H1 (cell line): ENCODE measurements around the gene PPP1R15B. TPM values are rescaled to one million over a fixed set of nuclear protein-coding genes. Genes with fewer than 3 reads are reported as not detected.

ENCODE experiments used
- CTCF ChIA-PET: fragments of 300-600 bp; sonication (Branson Sonifier 250); formaldehyde crosslinking; loops from one replicate; lab custom pipeline; 2021; ENCODE audit not compliant: partially characterized antibody; lab: Charles Lee
- POLR2A ChIA-PET: fragments of 300-600 bp; sonication (Branson Sonifier 250); formaldehyde crosslinking; loops from one replicate; lab custom pipeline; 2021; ENCODE audit warnings: inconsistent platforms; ENCODE audit not compliant: partially characterized antibody; lab: Charles Lee
- DNase-seq, 2 experiments: peaks; one replicate each; pipeline versions ENCODE4 v3.0.0 to v3.0.0-alpha.2; 2010 to 2022; ENCODE audit warnings: low spot score in 2 of 2, low read depth in 1 of 2, mixed read lengths in 1 of 2
- FAIRE-seq: peaks from 2 replicates; lab custom pipeline; 2011; peaks lifted over from hg19 to GRCh38; lab: Jason Lieb, UNC
- H2AFZ ChIP-seq: 2 replicates; pipeline ENCODE4 v1.8.1; 2012; ENCODE audit warnings: low read length, inconsistent platforms
- H2AK5ac ChIP-seq: 2 replicates; pipeline ENCODE4 v1.6.1; 2013; ENCODE audit warnings: low read depth, low read length
- H2BK120ac ChIP-seq: replicated peaks from 2 replicates; pipeline ENCODE3; 2013; ENCODE audit warnings: low read depth, low read length, inconsistent platforms
- H2BK12ac ChIP-seq: 2 replicates; pipeline ENCODE4 v1.6.1; 2013; ENCODE audit warnings: low read depth, low read length
- H2BK15ac ChIP-seq: 2 replicates; pipeline ENCODE4 v1.6.1; 2013; ENCODE audit warnings: low read length
- H2BK20ac ChIP-seq: 2 replicates; pipeline ENCODE4 v1.6.1; 2013; ENCODE audit warnings: low read length
- H2BK5ac ChIP-seq: 2 replicates; pipeline ENCODE4 v1.6.1; 2013; ENCODE audit warnings: low read depth, low read length
- H3K14ac ChIP-seq: 2 replicates; pipeline ENCODE4 v1.6.1; 2013; ENCODE audit warnings: inconsistent platforms; ENCODE audit not compliant: insufficient read length
- H3K18ac ChIP-seq: 2 replicates; pipeline ENCODE4 v1.6.1; 2013; ENCODE audit warnings: low read length; ENCODE audit errors: extremely low read depth
- H3K23ac ChIP-seq: 2 replicates; pipeline ENCODE4 v1.6.1; 2013; ENCODE audit warnings: inconsistent platforms; ENCODE audit not compliant: insufficient read length
- H3K23me2 ChIP-seq: 2 replicates; pipeline ENCODE4 v1.6.1; 2013; ENCODE audit warnings: low read depth, low read length
- H3K27ac ChIP-seq: 2 replicates; pipeline ENCODE4 v1.6.1; 2011; ENCODE audit warnings: low read depth, low read length, inconsistent platforms
- H3K27me3 ChIP-seq, 4 experiments: replicated peaks in 1 of 4; 1 replicate in 1 of 4; 2 replicates in 3 of 4; pipeline versions ENCODE4 v1.6.1 to v1.8.1; 2011 to 2013; ENCODE audit warnings: low read length in 3 of 4, mild to moderate bottlenecking in 3 of 4, inconsistent platforms in 2 of 4, mixed read lengths in 2 of 4, moderate library complexity in 1 of 4; ENCODE audit not compliant: control insufficient read depth in 3 of 4, insufficient read depth in 3 of 4; ENCODE audit errors: extremely low read depth in 1 of 4
- H3K36me3 ChIP-seq, 4 experiments: 2 replicates each; pipeline versions ENCODE4 v1.6.1 to v1.8.1; 2011 to 2013; ENCODE audit warnings: mild to moderate bottlenecking in 4 of 4, low read length in 3 of 4, moderate library complexity in 2 of 4, control low read depth in 1 of 4, inconsistent platforms in 1 of 4; ENCODE audit not compliant: insufficient read depth in 4 of 4, control insufficient read depth in 2 of 4
- H3K4ac ChIP-seq: replicated peaks from 2 replicates; pipeline ENCODE3; 2013; ENCODE audit warnings: low read length, low read depth, mixed read lengths, inconsistent platforms; ENCODE audit not compliant: insufficient read length
- H3K4me1 ChIP-seq, 4 experiments: replicated peaks in 1 of 4; 1 replicate in 1 of 4; 2 replicates in 3 of 4; pipeline versions ENCODE4 v1.6.1 to v1.8.1; 2011 to 2013; ENCODE audit warnings: low read length in 3 of 4, inconsistent platforms in 2 of 4, mixed read lengths in 1 of 4; ENCODE audit not compliant: insufficient read depth in 4 of 4, control insufficient read depth in 3 of 4
- H3K4me2 ChIP-seq, 2 experiments: 2 replicates each; pipeline versions ENCODE4 v1.6.1 to v1.8.1; 2011 to 2013; ENCODE audit warnings: low read depth in 2 of 2, low read length in 2 of 2, control low read depth in 1 of 2, inconsistent platforms in 1 of 2, mild to moderate bottlenecking in 1 of 2; ENCODE audit not compliant: insufficient read depth in 1 of 2
- H3K4me3 ChIP-seq, 4 experiments: fragments of 200-600, 300-600 bp in 1 of 4; sonication (generic), shearing (Covaris generic), sonication (Bioruptor Twin) in 1 of 4; 2 replicates each; pipeline versions ENCODE4 v1.5.1 to v1.8.1; 2011 to 2016; ENCODE audit warnings: low read length in 4 of 4, low read depth in 3 of 4, control low read depth in 2 of 4, inconsistent platforms in 2 of 4, mild to moderate bottlenecking in 2 of 4, mixed read lengths in 1 of 4, moderate library complexity in 1 of 4; ENCODE audit not compliant: insufficient read depth in 2 of 4; ENCODE audit errors: extremely low read depth in 1 of 4
- H3K56ac ChIP-seq: replicated peaks from 2 replicates; pipeline ENCODE3; 2013; ENCODE audit warnings: low read depth, mild to moderate bottlenecking, mixed read lengths, low read length, inconsistent platforms; ENCODE audit not compliant: insufficient read length
- H3K79me1 ChIP-seq: 2 replicates; pipeline ENCODE4 v1.6.1; 2013; ENCODE audit warnings: low read depth, low read length, control low read depth
- H3K79me2 ChIP-seq, 2 experiments: 2 replicates each; pipeline versions ENCODE4 v1.6.1 to v1.8.1; 2012 to 2013; ENCODE audit warnings: low read length in 2 of 2, mild to moderate bottlenecking in 2 of 2, inconsistent platforms in 1 of 2; ENCODE audit not compliant: insufficient read depth in 2 of 2, control insufficient read depth in 1 of 2
- H3K9ac ChIP-seq, 4 experiments: replicated peaks in 1 of 4; 1 replicate in 1 of 4; 2 replicates in 3 of 4; pipeline versions ENCODE4 v1.6.1 to v1.8.1; 2011 to 2013; ENCODE audit warnings: low read depth in 3 of 4, low read length in 3 of 4, control low read depth in 2 of 4, mild to moderate bottlenecking in 2 of 4, moderate library complexity in 2 of 4, inconsistent platforms in 1 of 4; ENCODE audit errors: extremely low read depth in 1 of 4
- H3K9me3 ChIP-seq, 2 experiments: 2 replicates each; pipeline versions ENCODE4 v1.6.1 to v1.8.1; 2012 to 2013; ENCODE audit warnings: mild to moderate bottlenecking in 2 of 2, moderate library complexity in 2 of 2, control low read depth in 1 of 2, inconsistent platforms in 1 of 2, low read depth in 1 of 2, low read length in 1 of 2, mixed read lengths in 1 of 2; ENCODE audit not compliant: insufficient read depth in 2 of 2
- H4K20me1 ChIP-seq, 2 experiments: replicated peaks in 1 of 2; 2 replicates each; pipeline versions ENCODE3 to v1.8.1; 2011 to 2013; ENCODE audit warnings: inconsistent platforms in 2 of 2, low read length in 2 of 2, mild to moderate bottlenecking in 1 of 2; ENCODE audit not compliant: insufficient read depth in 2 of 2, control insufficient read depth in 1 of 2
- H4K5ac ChIP-seq: 2 replicates; pipeline ENCODE4 v1.6.1; 2013; ENCODE audit warnings: low read length, low read depth, mixed read lengths, inconsistent platforms; ENCODE audit not compliant: insufficient read length
- H4K8ac ChIP-seq: 2 replicates; pipeline ENCODE4 v1.8.0; 2013; ENCODE audit warnings: mild to moderate bottlenecking, moderate library complexity, low read length, inconsistent platforms; ENCODE audit not compliant: insufficient read depth; ENCODE audit errors: extremely low read depth
- H4K91ac ChIP-seq: replicated peaks from 2 replicates; pipeline ENCODE3; 2013; ENCODE audit warnings: low read length, mixed read lengths, inconsistent platforms; ENCODE audit not compliant: insufficient read length
- CBX8 ChIP-seq: fragments of 300-800, 300-1000 bp; sonication (generic); IDR thresholded peaks from 2 replicates; pipeline ENCODE4 v1.7.1; 2016; ENCODE audit warnings: low read depth, low read length, borderline replicate concordance
- TEAD4 ChIP-seq: IDR thresholded peaks from 2 replicates; pipeline ENCODE4 v1.6.1; 2012; ENCODE audit warnings: low read depth, low read length, inconsistent platforms, mixed read lengths
- WGBS, 2 experiments: shearing (Covaris generic) in 1 of 2; methylation state at CpG; one replicate each; pipeline versions ENCODE4 v1.1.6 to v1.1.7; 2013 to 2015; ENCODE audit warnings: low lambda C conversion rate in 2 of 2, mixed read lengths in 2 of 2, inconsistent platforms in 1 of 2, low coverage in 1 of 2, missing lambda C conversion rate in 1 of 2; ENCODE audit not compliant: insufficient replicate concordance in 2 of 2, insufficient coverage in 1 of 2, insufficient read length in 1 of 2; ENCODE audit errors: extremely low coverage in 1 of 2, missing lambda C conversion rate in 1 of 2; 5-methylcytosine and 5-hydroxymethylcytosine counted together
- polyA plus RNA-seq, 7 experiments: library from polyadenylated mRNA; depleted of rRNA in 3 of 7; stranded (reverse) in 5 of 7; unstranded in 2 of 7; fragments of >200 nt in 5 of 7; fragments of 200-250 nt in 2 of 7; gene quantifications; 1 replicate in 5 of 7; 2 replicates in 1 of 7; 4 replicates in 1 of 7; pipeline versions ENCODE4 v1.2.1 to v1.2.3, GENCODE V29; 2011 to 2013; ENCODE audit warnings: missing spikeins in 2 of 7, mixed read lengths in 2 of 7
- total RNA-seq: library from RNA; stranded (reverse); fragmentation: NEBNext Ultra II Directional; extraction: Animal tissue kit (Norgen Biotek cat#: 25700); gene quantifications from 2 replicates; pipeline ENCODE4 v1.2.1, GENCODE V29; 2021

Gene PPP1R15B
- total and polyA plus RNA-seq, 2 of the 8 experiments (the other 6 are each of a cell fraction or from before 2014, with no cell fraction given), result 14.4 to 72.2 TPM

- POLR2A ChIA-PET, result interaction anchor here (1.7 kb wide), 1 partner anchor 12 kb away, joined by 3 read pairs; no protein-coding TSS in a partner anchor
- Histone ChIP-seq H3K4ac (no peak overlapping the region), H3K79me1 (no peaks in the 10 kb centered on the region), H2AK5ac (no peak overlapping the region), H3K79me2 (no peaks in the 10 kb centered on the region), H3K23ac (no peak overlapping the region), H3K36me3 (peaks cover 0 to 24% (median 8%) of the 10 kb centered on the region in 4 experiments; a peak in 5 of 8 replicates), H3K27ac (no peak overlapping the region), H3K4me2 (no peak overlapping the region), H3K4me1 (0 out of 7 replicates have a peak, but pooled peaks cover 0 to 2% (median 0%) of the 10 kb centered on the region in 4 experiments), H3K23me2 (no peaks in the 10 kb centered on the region), H4K5ac (no peak overlapping the region), H3K9ac (no peak overlapping the region), H3K4me3 (no peak overlapping the region), H4K20me1 (peaks cover 0 to 4% of the 10 kb centered on the region in 2 experiments), H3K18ac (no peak overlapping the region), H2BK12ac (no peak overlapping the region), H2AFZ (no peak overlapping the region), H3K9me3 (no peaks in the 10 kb centered on the region), H4K91ac (no peak overlapping the region), H2BK5ac (no peak overlapping the region), H3K27me3 (no peaks in the 10 kb centered on the region), H4K8ac (no peak overlapping the region), H3K56ac (no peak overlapping the region), H2BK120ac (no peak overlapping the region), H3K14ac (no peak overlapping the region), H2BK15ac (no peak overlapping the region), H2BK20ac (no peak overlapping the region)
- DNase-seq, result no peak
- TF ChIP-seq CBX8, result no peak
- no peak for TF ChIP-seq TEAD4
- WGBS, 2 experiments, result 97% methylated on average over 9 of the region's 9 CpGs; no CpG with 5 or more reads in 1 of the 2 experiments
- FAIRE-seq, result no peak
- CTCF ChIA-PET, result interaction anchor here (0.6 to 47.3 kb wide), 3 partner anchors 11 to 61 kb away, joined by 3 to 2124 read pairs (median 310); partner anchors contain the start of genes MDM4 and PIK3C2B
These were observed 22.6 kb upstream of the PPP1R15B start for GRCh38 chr1:204434116-204434755.
